Naive thymus-derived CD8-positive, alpha-beta T cell (primary cell): ENCODE results near the gene AKNA. TPM values are rescaled to one million over a fixed set of nuclear protein-coding genes. Genes with fewer than 3 reads are reported as not detected.

Experiments
- ATAC-seq, 2 donors: fragments of 150-1000 bp; cut with Tn5 transposase in 1 of 2; sonication (Bioruptor Pico), chemical (Tn5 transposase) in 1 of 2; 1 replicate in 1 of 2; 2 replicates in 1 of 2; pipeline ENCODE4 v1.10.0; 2021; ENCODE audit warnings: mild to moderate bottlenecking in 2 of 2, moderate library complexity in 2 of 2
- POLR2A ChIA-PET: fragments of 350-600 bp; sonication (Branson Sonifier 250); formaldehyde crosslinking; loops from one replicate; lab custom pipeline; 2021; ENCODE audit warnings: antibody characterized with exemption; lab: Charles Lee
- DNase-seq, 10 donors: peaks; one replicate each; pipeline versions ENCODE4 v3.0.0 to v3.0.0-alpha.2; 2020 to 2022
- H3K27ac Mint-ChIP-seq, 10 donors: one replicate each; pipeline ENCODE4 v1.8.0; 2020 to 2022; ENCODE audit warnings: mild to moderate bottlenecking in 10 of 10, mixed read lengths in 10 of 10, moderate library complexity in 4 of 10, inconsistent platforms in 1 of 10
- H3K27me3 Mint-ChIP-seq, 5 donors: one replicate each; pipeline ENCODE4 v1.8.0; 2021 to 2022; ENCODE audit warnings: mixed read lengths in 5 of 5
- H3K36me3 Mint-ChIP-seq, 3 donors: one replicate each; pipeline ENCODE4 v1.8.0; 2020 to 2022; ENCODE audit warnings: mixed read lengths in 3 of 3, mild to moderate bottlenecking in 2 of 3, inconsistent platforms in 1 of 3
- H3K4me1 Mint-ChIP-seq, 4 donors: one replicate each; pipeline ENCODE4 v1.8.0; 2021 to 2022; ENCODE audit warnings: mixed read lengths in 4 of 4
- H3K4me3 Mint-ChIP-seq, 10 donors: one replicate each; pipeline ENCODE4 v1.8.0; 2020 to 2022; ENCODE audit warnings: mild to moderate bottlenecking in 10 of 10, mixed read lengths in 10 of 10, moderate library complexity in 6 of 10, inconsistent platforms in 1 of 10
- H3K9me3 Mint-ChIP-seq, 9 donors: one replicate each; pipeline ENCODE4 v1.8.0; 2020 to 2022; ENCODE audit warnings: mixed read lengths in 9 of 9, mild to moderate bottlenecking in 3 of 9, inconsistent platforms in 1 of 9, moderate library complexity in 1 of 9
- polyA plus RNA-seq, 3 donors: library from polyadenylated mRNA; unstranded; fragments of 300-500 nt; fragmentation: Illumina TruSeq; gene quantifications; one replicate each; pipeline ENCODE4 v1.2.3, GENCODE V29; 2021
- total RNA-seq, 8 experiments: library from RNA in 2 of 8; stranded (reverse) in 2 of 8; gene quantifications; one replicate each; pipeline ENCODE4 v1.2.3 and lab custom pipeline; 2021 to 2026

Gene AKNA
- total and polyA plus RNA-seq, 5 experiments from 2014 or later: 12.7 to 430 (median 31.6) TPM

DNA sequence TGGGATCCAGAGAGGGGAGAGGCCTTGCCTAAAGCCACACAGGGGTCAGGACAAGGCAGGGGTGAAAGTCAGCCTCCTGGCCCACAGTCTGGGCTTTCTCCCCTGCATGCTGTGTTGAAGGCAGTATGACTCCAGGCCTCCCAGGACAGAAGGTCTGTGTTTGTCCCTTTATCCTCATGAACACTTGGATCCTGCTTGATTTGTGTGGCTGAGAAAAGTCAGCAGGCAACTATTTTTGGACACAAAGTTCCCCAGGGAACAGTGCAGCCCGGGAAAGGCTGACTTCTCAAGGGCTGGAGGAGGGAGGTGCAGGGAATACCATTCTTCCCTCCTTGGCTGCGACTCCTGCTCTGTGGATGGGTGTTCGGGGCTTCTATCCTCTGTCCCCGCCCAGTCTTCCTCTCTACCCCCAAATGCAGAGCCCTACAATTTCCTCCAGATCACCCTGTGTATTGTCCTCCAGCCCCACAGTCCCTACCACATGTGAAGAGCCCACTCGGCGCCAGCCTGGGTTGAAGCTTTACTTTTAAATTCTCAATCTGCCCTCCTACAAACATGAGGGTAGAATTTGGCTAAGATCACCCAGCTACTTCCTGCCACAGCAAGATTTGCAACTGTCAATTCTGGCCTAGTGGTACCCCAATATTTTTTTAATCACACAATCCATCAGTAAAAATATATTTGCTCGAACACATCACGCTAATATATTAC is 4.1 kb downstream of the AKNA start:
- peak in 8 of 10 donors; percentile 34 to 74 (median 56) for DNase-seq
- H3K4me1 Mint-ChIP-seq: peaks cover 36 to 89% (median 69%) of the 10 kb centered on the region in 4 donors
- peak; percentile 5 to 7 for ATAC-seq
- H3K9me3 Mint-ChIP-seq: peaks cover 0 to 1% (median 0%) of the 10 kb centered on the region in 9 donors
- H3K27ac Mint-ChIP-seq: peak overlapping the region; percentile 95 to 100 (median 98)
- peak overlapping the region; percentile 89 to 100 (median 97) for H3K4me3 Mint-ChIP-seq
- peaks cover 25 to 70% (median 37%) of the 10 kb centered on the region in 3 donors for H3K36me3 Mint-ChIP-seq
- POLR2A ChIA-PET: interaction anchor here (1.4 to 34.1 kb wide), 4 partner anchors 13 to 228 kb away, joined by 7 to 1589 read pairs (median 160); partner anchors contain the start of genes ATP6V1G1 and TMEM268
- H3K27me3 Mint-ChIP-seq: no peaks in the 10 kb centered on the region

DNA sequence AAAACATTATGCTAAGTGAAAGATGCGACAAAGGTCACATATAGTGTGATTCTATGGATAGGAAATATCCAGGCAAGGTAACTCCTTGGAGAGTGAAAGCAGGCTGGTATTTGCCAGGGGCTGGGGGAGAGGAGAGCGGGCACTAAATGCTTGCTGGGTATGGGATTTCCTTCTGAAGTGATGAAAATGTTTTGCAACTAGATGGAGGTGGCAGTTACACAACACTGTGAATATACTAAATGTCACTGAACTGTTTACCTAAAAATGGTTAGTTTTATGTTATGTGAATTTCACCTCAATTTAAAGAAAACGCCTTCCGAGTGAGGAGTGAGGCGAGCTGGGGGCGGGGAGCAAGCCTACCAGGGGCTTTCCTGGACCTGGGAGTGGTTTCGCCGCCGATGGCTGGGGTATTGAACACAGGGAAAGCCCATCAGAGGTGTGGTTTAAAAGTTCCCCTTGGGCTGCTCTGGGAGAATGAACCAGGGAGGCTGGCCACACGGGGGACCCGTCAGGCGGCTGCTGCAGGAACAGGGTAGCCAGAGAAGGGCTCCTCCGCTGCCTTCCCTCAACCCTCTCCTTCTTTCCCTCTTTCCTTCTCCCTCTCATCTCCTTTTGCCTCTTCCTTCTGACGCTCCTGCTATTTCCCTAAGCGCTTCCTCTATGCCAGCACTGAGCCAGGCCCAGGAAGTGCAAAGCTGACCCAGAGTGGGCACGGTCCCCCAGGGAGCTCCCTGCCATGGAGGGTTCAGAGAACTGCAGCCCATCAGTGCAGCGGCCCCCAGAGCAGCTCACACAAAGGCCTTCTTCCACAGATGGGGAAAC is 4.9 kb downstream of the AKNA start:
- ATAC-seq: peak; percentile 16 to 22
- peak overlapping the region; percentile 95 to 100 (median 98) for H3K27ac Mint-ChIP-seq
- peak; percentile 47 to 86 (median 68) for DNase-seq
- H3K4me3 Mint-ChIP-seq: peak overlapping the region; percentile 89 to 100 (median 97)
- peaks cover 30 to 77% (median 43%) of the 10 kb centered on the region in 3 donors for H3K36me3 Mint-ChIP-seq
- no peaks in the 10 kb centered on the region for H3K27me3 Mint-ChIP-seq
- peaks cover 40 to 89% (median 69%) of the 10 kb centered on the region in 4 donors for H3K4me1 Mint-ChIP-seq
- peaks cover 0 to 1% (median 0%) of the 10 kb centered on the region in 9 donors for H3K9me3 Mint-ChIP-seq
- POLR2A ChIA-PET: interaction anchor here (1.2 to 34.1 kb wide), 4 partner anchors 7 to 208 kb away, joined by 4 to 1589 read pairs (median 160); partner anchors contain the start of gene ATP6V1G1

- peak overlapping the region; percentile 26 to 100 (median 76) for H3K4me3 Mint-ChIP-seq
- no peaks in the 10 kb centered on the region for H3K27me3 Mint-ChIP-seq
- no peaks in the 10 kb centered on the region for H3K9me3 Mint-ChIP-seq
- no peak for ATAC-seq
- no peak for DNase-seq
- peaks cover 11 to 91% (median 47%) of the 10 kb centered on the region in 3 donors for H3K36me3 Mint-ChIP-seq
- POLR2A ChIA-PET: interaction anchor here (0.9 to 34.1 kb wide), 6 partner anchors 8 to 233 kb away, joined by 3 to 1589 read pairs (median 5); partner anchors contain the start of genes AKNA and TMEM268
- H3K4me1 Mint-ChIP-seq: peaks cover 55 to 93% (median 90%) of the 10 kb centered on the region in 4 donors
- peak overlapping the region; percentile 88 to 100 (median 94) for H3K27ac Mint-ChIP-seq
These were observed 8.9 kb downstream of the AKNA start for GRCh38 chr9:114378883-114379282.

GRCh38 chr9:114378016-114378415 is 9.8 kb downstream of the AKNA start:
- no peak for DNase-seq
- H3K27me3 Mint-ChIP-seq: no peaks in the 10 kb centered on the region
- POLR2A ChIA-PET: interaction anchor here (1.5 to 34.1 kb wide), 3 partner anchors 9 to 27 kb away, joined by 3 to 1589 read pairs (median 67); partner anchors contain the start of gene AKNA
- H3K36me3 Mint-ChIP-seq: peaks cover 11 to 92% (median 49%) of the 10 kb centered on the region in 3 donors
- H3K27ac Mint-ChIP-seq: peak overlapping the region; percentile 88 to 100 (median 94)
- H3K4me3 Mint-ChIP-seq: peak overlapping the region; percentile 38 to 100 (median 76)
- peaks cover 55 to 94% (median 91%) of the 10 kb centered on the region in 4 donors for H3K4me1 Mint-ChIP-seq
- no peaks in the 10 kb centered on the region for H3K9me3 Mint-ChIP-seq
- no peak for ATAC-seq

DNA sequence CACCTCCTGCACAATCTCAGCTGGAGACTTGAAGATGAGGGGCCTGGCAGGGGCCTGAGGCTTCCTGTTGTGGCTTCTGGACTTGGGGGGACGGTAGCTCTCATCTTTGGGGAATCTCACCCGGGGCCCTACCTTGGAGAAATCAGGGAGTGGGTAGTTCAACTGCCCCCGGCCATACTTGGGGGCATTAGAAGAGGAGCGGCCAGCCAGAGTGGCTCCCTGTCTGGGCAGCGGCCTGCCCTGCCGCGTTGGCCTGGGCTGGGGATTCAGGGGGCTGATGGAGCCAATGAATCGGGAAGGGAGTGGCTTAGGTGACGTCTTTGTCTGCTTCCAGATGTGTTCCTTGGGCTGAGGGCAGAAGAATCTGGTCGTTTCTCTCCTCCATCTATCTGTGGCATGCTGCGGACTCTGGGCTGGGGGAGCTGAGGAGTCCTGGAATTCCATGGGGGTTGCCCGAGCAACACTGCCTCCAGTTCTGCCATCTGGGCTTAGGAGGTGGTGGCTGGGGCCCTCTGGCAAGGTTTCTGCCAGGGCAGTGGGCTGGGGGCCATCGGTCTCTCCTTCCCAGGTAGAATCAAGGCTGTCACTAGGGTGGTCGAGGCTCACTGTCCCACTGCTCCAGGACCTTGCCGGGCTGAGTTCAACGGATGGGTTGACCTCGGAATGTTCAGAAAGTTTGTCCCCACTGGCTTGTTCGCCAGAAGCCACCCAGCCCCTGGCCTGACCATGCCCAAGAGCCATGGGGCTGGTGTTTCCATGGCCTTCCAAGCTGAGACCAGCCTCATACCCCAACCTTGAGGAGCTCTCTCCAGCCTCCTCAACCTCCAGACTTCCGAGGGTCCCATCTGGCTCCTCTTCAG is 11.0 kb downstream of the AKNA start:
- Mint-ChIP-seq H3K27me3 (no peaks in the 10 kb centered on the region), H3K4me3 (peak overlapping the region; percentile 33 to 100 (median 64)), H3K4me1 (peaks cover 57 to 94% (median 90%) of the 10 kb centered on the region in 4 donors), H3K27ac (peak overlapping the region; percentile 88 to 100 (median 94)), H3K9me3 (no peaks in the 10 kb centered on the region), H3K36me3 (peaks cover 11 to 85% (median 49%) of the 10 kb centered on the region in 3 donors)
- no peak for DNase-seq
- ATAC-seq: no peak
- POLR2A ChIA-PET: interaction anchor here (1.2 to 34.1 kb wide), 5 partner anchors 10 to 28 kb away, joined by 3 to 1589 read pairs (median 9); partner anchors contain the start of gene AKNA

DNA sequence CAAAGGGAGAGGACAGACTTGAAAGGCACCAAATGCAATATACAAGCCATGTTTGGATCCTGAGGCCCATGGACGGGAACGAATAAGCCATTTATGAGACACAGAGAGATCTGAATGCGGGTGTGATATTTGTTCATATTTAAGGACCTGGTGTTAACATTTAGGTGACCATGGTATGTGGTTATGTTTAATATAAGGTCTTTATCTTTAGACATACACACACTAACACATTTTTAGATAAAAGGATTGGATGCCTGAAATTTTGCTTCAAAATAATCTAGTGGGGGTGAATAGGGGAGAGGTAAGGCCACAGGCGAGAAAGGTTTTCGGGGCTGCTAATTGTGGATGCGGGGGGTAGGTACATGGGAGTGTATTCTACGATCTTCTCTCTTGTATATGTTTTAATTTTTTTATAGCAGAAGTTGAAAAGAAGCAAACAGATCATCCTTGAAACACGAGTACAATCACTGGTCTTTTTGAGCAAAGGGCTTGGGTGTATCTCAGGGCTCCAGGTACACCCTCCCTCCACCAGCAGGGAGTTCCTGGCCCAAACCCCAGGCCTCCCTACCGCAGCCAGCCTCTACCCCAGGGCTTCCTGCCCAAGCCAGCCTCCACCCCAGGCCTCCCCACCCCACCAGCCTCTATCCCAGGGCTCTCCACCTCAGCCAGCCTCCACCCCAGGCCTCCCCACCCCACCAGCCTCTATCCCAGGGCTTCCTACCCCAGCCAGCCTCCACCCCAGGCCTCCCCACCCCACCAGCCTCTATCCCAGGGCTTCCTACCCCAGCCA is 12.2 kb downstream of the AKNA start:
- DNase-seq: no peak
- no peak for ATAC-seq
- Mint-ChIP-seq H3K4me3 (peak overlapping the region; percentile 34 to 84 (median 70)), H3K9me3 (no peaks in the 10 kb centered on the region), H3K27me3 (no peaks in the 10 kb centered on the region), H3K27ac (peak overlapping the region; percentile 85 to 98 (median 90)), H3K36me3 (peaks cover 11 to 84% (median 44%) of the 10 kb centered on the region in 3 donors), H3K4me1 (peaks cover 63 to 94% (median 93%) of the 10 kb centered on the region in 4 donors)
- POLR2A ChIA-PET: interaction anchor here (1.2 to 41.6 kb wide), 7 partner anchors 11 to 28 kb away, joined by 7 to 1589 read pairs (median 67); partner anchors contain the start of gene AKNA

DNA sequence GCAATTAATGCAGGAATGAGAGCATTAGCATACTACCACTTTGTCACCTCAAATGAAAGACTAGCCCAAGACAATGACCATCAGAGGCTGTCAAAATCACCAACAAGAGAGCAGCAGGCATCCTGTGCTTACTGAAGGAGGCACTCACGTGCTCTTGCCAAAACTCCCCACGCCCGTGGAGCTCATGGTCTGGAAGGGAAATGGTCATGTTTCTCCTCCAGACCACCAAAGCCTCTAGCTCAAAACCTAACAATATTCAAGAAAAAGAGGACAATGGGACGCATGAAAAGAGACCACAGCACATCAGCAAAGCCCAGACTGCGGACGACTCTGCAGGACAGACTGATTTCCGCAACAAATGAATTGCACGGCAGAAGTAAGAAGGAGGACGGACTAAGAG is 12.8 kb downstream of the AKNA start:
- peak overlapping the region; percentile 85 to 98 (median 90) for H3K27ac Mint-ChIP-seq
- POLR2A ChIA-PET: interaction anchor here (4.0 to 41.6 kb wide), 3 partner anchors 11 to 27 kb away, joined by 52 to 1589 read pairs (median 324); partner anchors contain the start of gene AKNA
- H3K4me3 Mint-ChIP-seq: peak overlapping the region; percentile 34 to 84 (median 70)
- H3K4me1 Mint-ChIP-seq: peaks cover 60 to 95% (median 95%) of the 10 kb centered on the region in 4 donors
- no peak for ATAC-seq
- peaks cover 8 to 82% (median 41%) of the 10 kb centered on the region in 3 donors for H3K36me3 Mint-ChIP-seq
- no peak for DNase-seq
- H3K9me3 Mint-ChIP-seq: no peaks in the 10 kb centered on the region
- no peaks in the 10 kb centered on the region for H3K27me3 Mint-ChIP-seq

DNA sequence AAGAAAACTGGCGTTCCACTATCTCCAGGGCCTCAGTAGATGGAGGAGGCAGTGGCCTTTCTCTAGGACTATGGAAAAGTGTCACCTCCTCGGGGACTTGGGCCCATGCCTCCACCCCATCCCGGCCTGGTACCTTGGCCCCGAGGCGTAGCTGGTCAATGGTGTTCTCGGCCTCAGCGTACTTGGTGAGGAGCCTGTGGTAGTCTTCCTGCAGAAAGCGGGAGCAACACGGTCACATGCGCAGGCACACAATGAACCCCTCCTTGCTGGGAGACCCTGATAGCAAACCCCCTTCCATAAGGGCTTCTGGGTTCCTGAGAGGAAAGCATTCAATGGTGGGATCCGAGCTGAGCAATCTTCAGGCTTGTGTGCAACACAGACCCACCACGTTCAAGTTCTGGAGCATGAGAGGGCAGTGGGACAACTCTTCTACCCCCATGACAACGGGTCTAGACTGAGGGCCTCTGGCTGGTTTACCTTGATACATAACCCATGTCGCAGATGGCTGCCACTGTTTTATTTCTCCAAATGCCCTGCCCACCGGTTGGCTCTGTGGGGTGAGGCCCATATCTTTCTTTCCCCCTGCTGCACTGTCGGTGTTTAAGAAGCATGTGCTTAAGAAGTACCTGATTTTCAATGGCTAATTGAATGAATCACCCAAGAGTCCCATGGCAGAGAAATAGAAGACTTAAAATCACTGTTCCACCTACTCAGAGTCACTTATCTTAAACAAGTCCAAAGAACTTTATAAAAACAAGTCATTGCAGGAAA is 13.6 kb downstream of the AKNA start:
- DNase-seq: no peak
- no peak for ATAC-seq
- Mint-ChIP-seq H3K4me1 (peaks cover 61 to 95% (median 95%) of the 10 kb centered on the region in 4 donors), H3K9me3 (no peaks in the 10 kb centered on the region), H3K27me3 (no peaks in the 10 kb centered on the region), H3K36me3 (peaks cover 11 to 81% (median 36%) of the 10 kb centered on the region in 3 donors), H3K4me3 (peak overlapping the region; percentile 34 to 84 (median 70)), H3K27ac (peak overlapping the region; percentile 85 to 98 (median 90))
- POLR2A ChIA-PET: interaction anchor here (0.6 to 41.6 kb wide), 9 partner anchors 10 to 862 kb away, joined by 3 to 1589 read pairs (median 7); partner anchors contain the start of genes AKNA and ATP6V1G1

DNA sequence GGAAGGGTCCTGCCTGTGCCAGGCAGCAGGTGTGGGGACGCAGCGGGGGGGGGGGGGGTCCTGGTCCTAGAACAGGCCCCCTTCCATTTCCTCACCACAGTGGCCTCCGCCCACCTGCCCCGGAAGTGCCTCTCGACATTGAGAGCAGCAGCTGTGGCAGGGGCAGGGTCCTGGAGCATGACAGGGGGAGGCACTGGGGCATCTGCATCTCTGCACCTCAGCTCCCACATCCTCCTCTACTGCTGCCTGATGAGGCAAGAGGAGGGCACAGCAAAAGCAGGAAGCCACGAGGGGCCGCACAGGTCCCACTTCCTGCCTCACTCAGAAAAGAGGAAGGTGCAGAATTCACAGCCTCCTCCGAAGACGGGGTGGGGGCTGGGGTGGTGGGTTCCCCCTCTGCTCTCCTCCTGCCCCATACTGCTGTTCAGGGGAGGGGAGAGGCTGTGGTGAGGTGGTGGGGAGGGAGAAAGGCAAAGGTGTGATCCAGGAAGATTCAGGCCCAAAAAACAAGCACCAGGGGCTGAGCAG is 14.8 kb downstream of the AKNA start:
- Mint-ChIP-seq H3K27ac (peak overlapping the region; percentile 85 to 98 (median 90)), H3K4me1 (peaks cover 50 to 93% (median 92%) of the 10 kb centered on the region in 4 donors), H3K27me3 (no peaks in the 10 kb centered on the region), H3K36me3 (peaks cover 5 to 78% (median 29%) of the 10 kb centered on the region in 3 donors), H3K9me3 (no peaks in the 10 kb centered on the region), H3K4me3 (peak overlapping the region; percentile 61 to 88 (median 83))
- peak; percentile 62 to 96 (median 86) for DNase-seq
- ATAC-seq: peak; percentile 84 to 93
- POLR2A ChIA-PET: interaction anchor here (0.6 to 41.6 kb wide), 11 partner anchors 9 to 861 kb away, joined by 3 to 1589 read pairs (median 5); partner anchors contain the start of genes AKNA, ATP6V1G1 and TNFSF8
